GM23248 (cell line): Measurements from ENCODE around the gene ASB13. TPM values are rescaled to one million over a fixed set of nuclear protein-coding genes. Genes with fewer than 3 reads are reported as not detected.

Experiments
- DNase-seq: peaks from one replicate; pipeline ENCODE4 v3.0.0-alpha.2; 2015
- H2AFZ ChIP-seq: fragments of 200-600 bp; sonication (generic); 2 replicates; pipeline ENCODE4 v1.6.1; 2016; ENCODE audit warnings: antibody characterized with exemption
- H3F3A ChIP-seq: fragments of 200-600 bp; sonication (generic); 2 replicates; pipeline ENCODE4 v1.6.1; 2016; ENCODE audit warnings: mild to moderate bottlenecking, antibody characterized with exemption, mixed run types; ENCODE audit not compliant: insufficient read depth
- H3K27ac ChIP-seq: fragments of 200-600 bp; sonication (generic); 2 replicates; pipeline ENCODE4 v1.5.1; 2016; ENCODE audit warnings: mild to moderate bottlenecking
- H3K27me3 ChIP-seq: fragments of 200-600 bp; sonication (generic); replicated peaks from 2 replicates; pipeline ENCODE4 v1.6.1; 2016; ENCODE audit warnings: mild to moderate bottlenecking; ENCODE audit not compliant: insufficient read depth
- H3K36me3 ChIP-seq: fragments of 200-600 bp; sonication (generic); 2 replicates; pipeline ENCODE4 v1.6.1; 2016; ENCODE audit warnings: low read depth, mild to moderate bottlenecking
- H3K4me1 ChIP-seq: fragments of 200-600 bp; sonication (generic); 2 replicates; pipeline ENCODE4 v1.6.1; 2016; ENCODE audit warnings: mild to moderate bottlenecking; ENCODE audit not compliant: insufficient read depth
- H3K4me2 ChIP-seq: fragments of 200-600 bp; sonication (generic); one replicate; pipeline ENCODE4 v1.6.1; 2016; ENCODE audit warnings: mild to moderate bottlenecking; ENCODE audit not compliant: unreplicated experiment
- H3K4me3 ChIP-seq: fragments of 200-600 bp; sonication (generic); 2 replicates; pipeline ENCODE4 v1.5.1; 2016; ENCODE audit warnings: mild to moderate bottlenecking
- H3K79me2 ChIP-seq: fragments of 200-600 bp; sonication (generic); 2 replicates; pipeline ENCODE4 v1.6.1; 2016; ENCODE audit warnings: mild to moderate bottlenecking; ENCODE audit not compliant: insufficient read depth
- H3K9ac ChIP-seq: fragments of 200-600 bp; sonication (generic); 2 replicates; pipeline ENCODE4 v1.6.1; 2016; ENCODE audit warnings: mild to moderate bottlenecking
- H3K9me2 ChIP-seq: fragments of 200-600 bp; sonication (generic); 2 replicates; pipeline ENCODE4 v1.6.1; 2016; ENCODE audit warnings: mixed run types, mild to moderate bottlenecking, moderate library complexity; ENCODE audit not compliant: insufficient read depth
- H3K9me3 ChIP-seq: fragments of 200-600 bp; sonication (generic); one replicate; pipeline ENCODE4 v1.6.1; 2017; ENCODE audit warnings: low read depth
- H4K20me1 ChIP-seq: fragments of 200-600 bp; sonication (generic); 2 replicates; pipeline ENCODE4 v1.6.0; 2016; ENCODE audit not compliant: insufficient read depth
- EZH2 ChIP-seq: fragments of 200-600 bp; sonication (generic); IDR thresholded peaks from 2 replicates; pipeline ENCODE4 v1.6.1; 2018; ENCODE audit warnings: antibody characterized with exemption, mild to moderate bottlenecking; ENCODE audit not compliant: insufficient read depth, poor library complexity, severe bottlenecking
- EZH2phosphoT487 ChIP-seq: fragments of 200-600 bp; sonication (generic); IDR thresholded peaks from 2 replicates; pipeline ENCODE4 v1.6.1; 2018; ENCODE audit warnings: antibody characterized with exemption, moderate library complexity, mild to moderate bottlenecking, low read depth; ENCODE audit not compliant: insufficient read depth
- WGBS, 2 experiments: methylation state at CpG; one replicate each; pipeline ENCODE4 v1.1.6; 2015 to 2017; ENCODE audit warnings: low lambda C conversion rate in 2 of 2, low coverage in 1 of 2; ENCODE audit errors: missing lambda C conversion rate in 2 of 2; 5-methylcytosine and 5-hydroxymethylcytosine counted together
- in situ Hi-C: fragments of 300-500 bp; cut with MboI; formaldehyde crosslinking; loops from 2 replicates; pipeline ENCODE4 v1.15.0; 2020
- polyA plus RNA-seq: library from polyadenylated mRNA; unstranded; fragments of >200 nt; fragmentation: Nextera tagmentation; extraction: Ambion mirVana; gene quantifications from 2 replicates; pipeline ENCODE4 v1.2.1, GENCODE V29; 2016
- total RNA-seq: library from RNA; depleted of rRNA; stranded (reverse); fragments of >200 nt; shearing (Covaris generic); gene quantifications from 2 replicates; pipeline ENCODE4 v1.2.3, GENCODE V29; 2014

ASB13 gene
- total and polyA plus RNA-seq, 2 experiments from 2014 or later = 7.5 to 8.9 TPM

DNA sequence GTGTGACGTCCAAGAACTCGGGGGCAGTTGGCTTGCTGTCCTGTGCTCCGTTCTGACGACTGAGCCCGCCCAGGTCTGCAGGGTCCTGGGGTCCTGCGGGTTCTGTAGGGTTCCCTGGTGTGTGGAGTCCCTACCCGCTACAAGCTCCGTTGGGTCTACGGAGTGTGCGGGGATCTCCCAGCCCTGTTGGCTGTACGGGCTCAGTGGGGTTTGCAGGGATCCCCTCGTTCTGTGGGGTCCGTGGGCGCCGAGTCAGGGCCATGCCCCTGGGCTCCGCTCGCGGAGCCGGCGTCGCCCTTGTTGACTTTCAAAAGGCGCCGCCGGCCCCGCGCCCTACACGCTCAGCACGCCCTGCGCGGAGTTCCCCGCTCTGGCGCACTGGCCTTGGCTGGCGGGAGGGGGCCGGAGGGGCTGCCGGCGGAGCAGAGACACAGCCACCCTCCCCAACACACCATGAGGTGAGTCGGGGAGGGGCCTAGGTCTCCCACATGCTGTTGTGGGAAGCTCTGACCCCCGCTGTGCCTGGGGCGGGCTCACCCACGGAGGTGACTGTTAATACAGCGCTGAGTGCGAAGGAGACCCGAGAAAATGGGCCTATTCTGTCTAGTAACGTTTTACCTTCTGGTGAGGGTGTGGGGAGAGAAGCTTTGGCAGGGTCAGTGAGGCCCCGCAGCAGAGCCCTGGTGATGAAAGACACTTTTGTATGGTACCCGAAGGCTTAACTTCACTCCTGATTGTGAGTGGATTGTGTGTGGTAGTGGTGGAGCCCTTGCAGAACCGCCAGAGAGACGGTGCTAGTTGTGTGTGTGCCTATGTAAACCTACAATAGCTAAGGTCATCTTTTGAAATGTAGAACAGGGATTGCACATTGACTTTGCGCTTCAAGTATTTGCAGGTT, 26.3 kb upstream of the ASB13 start:
- peaks cover 100% of the 10 kb centered on the region for H3K79me2 ChIP-seq
- no peaks in the 10 kb centered on the region for H3K4me1 ChIP-seq
- H3K27ac ChIP-seq = no peak overlapping the region
- no peaks in the 10 kb centered on the region for H3K9me2 ChIP-seq
- H4K20me1 ChIP-seq = no peaks in the 10 kb centered on the region; the same call in 1 of the 2 replicates
- H3K27me3 ChIP-seq = no peaks in the 10 kb centered on the region
- WGBS, 2 experiments = 21 to 24% methylated on average over 40 to 48 of the region's 49 CpGs
- no peak for TF ChIP-seq EZH2phosphoT487
- TF ChIP-seq EZH2 = no peak
- no peaks in the 10 kb centered on the region for H3K36me3 ChIP-seq
- H3K9me3 ChIP-seq = no peaks in the 10 kb centered on the region
- peak; percentile 64 for DNase-seq
- in situ Hi-C loops = no loop called here
- H3F3A ChIP-seq = no peaks in the 10 kb centered on the region
- peak overlapping the region; percentile 55 for H3K4me2 ChIP-seq
- H3K4me3 ChIP-seq = peak overlapping the region; percentile 71
- H3K9ac ChIP-seq = peak overlapping the region; percentile 70
- peak overlapping the region; percentile 78 for H2AFZ ChIP-seq

DNA sequence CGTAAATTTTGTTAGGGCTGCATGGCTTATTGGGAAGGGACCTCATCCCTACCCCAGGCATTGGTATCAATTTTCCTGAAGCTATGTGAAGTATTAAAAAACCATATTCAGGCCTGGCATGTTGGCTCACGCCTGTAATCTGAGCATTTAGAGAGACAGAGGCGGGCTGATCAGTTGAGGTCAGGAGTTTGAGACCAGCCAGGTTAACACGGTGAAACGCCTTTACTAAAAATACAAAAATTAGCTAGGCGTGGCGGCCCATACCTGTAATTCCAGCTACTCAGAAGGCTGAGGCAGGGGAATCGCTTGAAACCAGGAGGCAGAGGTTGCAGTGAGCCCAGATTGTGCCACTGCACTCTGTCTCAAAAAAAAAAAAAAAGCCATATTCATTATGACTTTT, 25.4 kb upstream of the ASB13 start:
- H3F3A ChIP-seq = peaks cover 4% of the 10 kb centered on the region; the same call in 1 of the 2 replicates
- H3K4me3 ChIP-seq = peak overlapping the region; percentile 71
- in situ Hi-C loops = no loop called here
- H3K27ac ChIP-seq = no peak overlapping the region
- peak overlapping the region; percentile 55 for H3K4me2 ChIP-seq
- no peaks in the 10 kb centered on the region for H3K36me3 ChIP-seq
- H3K9ac ChIP-seq = no peak overlapping the region
- peaks cover 6% of the 10 kb centered on the region for H3K4me1 ChIP-seq
- no peaks in the 10 kb centered on the region for H3K9me2 ChIP-seq
- H2AFZ ChIP-seq = no peak overlapping the region
- no peak for DNase-seq
- peaks cover 100% of the 10 kb centered on the region for H3K79me2 ChIP-seq
- 86 to 91% methylated on average over 8 of the region's 8 CpGs for WGBS, 2 experiments
- TF ChIP-seq EZH2 (no peak), EZH2phosphoT487 (no peak)
- no peaks in the 10 kb centered on the region for H3K9me3 ChIP-seq
- no peaks in the 10 kb centered on the region for H3K27me3 ChIP-seq
- H4K20me1 ChIP-seq = peaks cover 4% of the 10 kb centered on the region

GRCh38 chr10:5688587-5688986, 22.2 kb upstream of the ASB13 start:
- Histone ChIP-seq H3K4me3 (no peak overlapping the region), H3K27ac (no peak overlapping the region), H3F3A (peaks cover 16% of the 10 kb centered on the region), H3K9ac (no peak overlapping the region), H3K9me3 (no peaks in the 10 kb centered on the region), H3K36me3 (no peaks in the 10 kb centered on the region), H3K4me2 (no peak overlapping the region), H3K27me3 (no peaks in the 10 kb centered on the region), H3K79me2 (peaks cover 87% of the 10 kb centered on the region), H4K20me1 (peaks cover 10% of the 10 kb centered on the region), H3K4me1 (peaks cover 14% of the 10 kb centered on the region), H3K9me2 (no peaks in the 10 kb centered on the region), H2AFZ (no peak overlapping the region)
- TF ChIP-seq EZH2phosphoT487 = no peak
- WGBS, 2 experiments = 96 to 100% methylated on average over 3 of the region's 3 CpGs
- no peak for DNase-seq
- in situ Hi-C loops = no loop called here

DNA sequence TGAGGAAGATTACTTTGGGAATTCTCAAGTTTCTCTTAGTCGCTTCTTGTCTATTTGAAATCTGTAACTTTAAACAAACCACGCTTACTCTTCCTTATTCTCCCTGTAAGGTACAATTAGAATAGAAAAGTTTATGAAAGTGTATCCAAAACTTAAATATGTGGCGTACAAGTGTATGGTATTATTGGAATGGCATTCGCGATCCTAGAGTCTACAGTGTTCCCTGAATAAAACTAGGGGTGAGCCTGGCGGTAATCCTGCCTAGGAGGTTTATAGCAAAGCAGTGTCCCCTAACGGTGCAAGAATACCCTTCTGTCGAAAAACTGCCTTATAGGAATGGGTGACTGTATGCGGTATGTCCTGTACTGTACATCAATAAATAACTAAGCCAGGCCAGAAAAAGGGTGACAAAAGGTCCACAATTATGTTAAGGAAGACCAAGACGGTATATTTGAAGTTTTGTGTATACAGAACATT, 19.4 kb upstream of the ASB13 start:
- H3K4me2 ChIP-seq = peak overlapping the region; percentile 95
- no peaks in the 10 kb centered on the region for H3K9me3 ChIP-seq
- no peaks in the 10 kb centered on the region for H3K36me3 ChIP-seq
- peaks cover 16% of the 10 kb centered on the region for H3F3A ChIP-seq
- WGBS, 2 experiments = 4 to 9% methylated on average over 10 of the region's 10 CpGs
- peak overlapping the region; percentile 88 for H3K27ac ChIP-seq
- H3K4me1 ChIP-seq = peaks cover 14% of the 10 kb centered on the region
- H3K79me2 ChIP-seq = peaks cover 59% of the 10 kb centered on the region
- H2AFZ ChIP-seq = peak overlapping the region; percentile 86
- in situ Hi-C loops = no loop called here
- TF ChIP-seq EZH2 (no peak), EZH2phosphoT487 (no peak)
- DNase-seq = peak; percentile 46
- H4K20me1 ChIP-seq = peaks cover 10% of the 10 kb centered on the region
- peak overlapping the region; percentile 93 for H3K9ac ChIP-seq
- no peaks in the 10 kb centered on the region for H3K9me2 ChIP-seq
- no peaks in the 10 kb centered on the region for H3K27me3 ChIP-seq
- H3K4me3 ChIP-seq = peak overlapping the region; percentile 85
